GM21423 (cell line): ENCODE data around the gene GRIA4.
"Not testable (repeated sequence)": the region's sequence is repeated elsewhere in the genome, so short reads cannot be mapped to it uniquely, and the experiment has no call there.

Experiments
- ATAC-seq: cut with Tn5 transposase; IDR thresholded peaks from one replicate; pipeline ENCODE4 v1.9.1; 2021; ENCODE audit warnings: mild to moderate bottlenecking, moderate library complexity; ENCODE audit not compliant: unreplicated experiment

The GRIA4 gene

GRCh38 chr11:105854269-105854668 is 244.4 kb downstream of the GRIA4 start:
- no peak for ATAC-seq

GRCh38 chr11:105856954-105857353 is 247.1 kb downstream of the GRIA4 start:
- ATAC-seq: no peak

GRCh38 chr11:105857728-105858127 is 247.9 kb downstream of the GRIA4 start:
- ATAC-seq: no peak

GRCh38 chr11:105858841-105859240 is 249.0 kb downstream of the GRIA4 start:
- ATAC-seq: no peak

- ATAC-seq: no peak
These were observed 250.2 kb downstream of the GRIA4 start for GRCh38 chr11:105860105-105860504.

GRCh38 chr11:105861225-105861624 is 251.4 kb downstream of the GRIA4 start:
- no peak for ATAC-seq

GRCh38 chr11:105862736-105863367 is 253.0 kb downstream of the GRIA4 start:
- no peak for ATAC-seq

- no peak for ATAC-seq
These were observed 253.7 kb downstream of the GRIA4 start for GRCh38 chr11:105863523-105863922.

GRCh38 chr11:105867742-105868141 is 257.9 kb downstream of the GRIA4 start:
- no peak for ATAC-seq

- ATAC-seq: no peak
These were observed 259.0 kb downstream of the GRIA4 start for GRCh38 chr11:105868762-105869285.

GRCh38 chr11:105870516-105871113 is 260.7 kb downstream of the GRIA4 start:
- ATAC-seq: no peak

GRCh38 chr11:105878510-105878909 is 268.6 kb downstream of the GRIA4 start:
- ATAC-seq: no peak

GRCh38 chr11:105878927-105879326 is 269.1 kb downstream of the GRIA4 start:
- not testable (repeated sequence) for ATAC-seq

GRCh38 chr11:105881027-105881426 is 271.2 kb downstream of the GRIA4 start:
- ATAC-seq: no peak

GRCh38 chr11:105884436-105884835 is 274.6 kb downstream of the GRIA4 start:
- ATAC-seq: no peak

- no peak for ATAC-seq
These were observed 281.8 kb downstream of the GRIA4 start for GRCh38 chr11:105891685-105892084.

- no peak for ATAC-seq
These were observed 287.3 kb downstream of the GRIA4 start for GRCh38 chr11:105897161-105897560.

- ATAC-seq: no peak
These were observed 289.9 kb downstream of the GRIA4 start for GRCh38 chr11:105899772-105900171.

GRCh38 chr11:105900515-105901035 is 290.7 kb downstream of the GRIA4 start:
- ATAC-seq: no peak

GRCh38 chr11:105903113-105903512 is 293.2 kb downstream of the GRIA4 start:
- no peak for ATAC-seq

GRCh38 chr11:105906517-105906916 is 296.6 kb downstream of the GRIA4 start:
- ATAC-seq: no peak

GRCh38 chr11:105907319-105907718 is 297.4 kb downstream of the GRIA4 start:
- no peak for ATAC-seq
